Neural cell (in vitro differentiated cells): Measurements from ENCODE around the gene USH1C.

Experiments
- MXI1 ChIP-seq: fragments of 450-650 bp; conservative IDR thresholded peaks from 2 replicates; pipeline ENCODE4 v1.6.1; 2014; ENCODE audit warnings: antibody characterized with exemption, mild to moderate bottlenecking; ENCODE audit not compliant: poor library complexity, severe bottlenecking
- REST ChIP-seq: IDR thresholded peaks from 2 replicates; pipeline ENCODE4 v1.6.1; 2012; ENCODE audit warnings: borderline replicate concordance
- SMC3 ChIP-seq: fragments of 450-650 bp; conservative IDR thresholded peaks from 2 replicates; pipeline ENCODE4 v1.6.1; 2014; ENCODE audit warnings: antibody characterized with exemption, mild to moderate bottlenecking, moderate library complexity; ENCODE audit not compliant: poor library complexity
- TF ChIP-seq, protein P1 (sequence below): fragments of 450-650 bp; IDR thresholded peaks from 2 replicates; pipeline ENCODE4 v1.5.1; 2014; ENCODE audit warnings: antibody characterized with exemption, mild to moderate bottlenecking, moderate library complexity; ENCODE audit not compliant: poor library complexity, severe bottlenecking

DNA sequence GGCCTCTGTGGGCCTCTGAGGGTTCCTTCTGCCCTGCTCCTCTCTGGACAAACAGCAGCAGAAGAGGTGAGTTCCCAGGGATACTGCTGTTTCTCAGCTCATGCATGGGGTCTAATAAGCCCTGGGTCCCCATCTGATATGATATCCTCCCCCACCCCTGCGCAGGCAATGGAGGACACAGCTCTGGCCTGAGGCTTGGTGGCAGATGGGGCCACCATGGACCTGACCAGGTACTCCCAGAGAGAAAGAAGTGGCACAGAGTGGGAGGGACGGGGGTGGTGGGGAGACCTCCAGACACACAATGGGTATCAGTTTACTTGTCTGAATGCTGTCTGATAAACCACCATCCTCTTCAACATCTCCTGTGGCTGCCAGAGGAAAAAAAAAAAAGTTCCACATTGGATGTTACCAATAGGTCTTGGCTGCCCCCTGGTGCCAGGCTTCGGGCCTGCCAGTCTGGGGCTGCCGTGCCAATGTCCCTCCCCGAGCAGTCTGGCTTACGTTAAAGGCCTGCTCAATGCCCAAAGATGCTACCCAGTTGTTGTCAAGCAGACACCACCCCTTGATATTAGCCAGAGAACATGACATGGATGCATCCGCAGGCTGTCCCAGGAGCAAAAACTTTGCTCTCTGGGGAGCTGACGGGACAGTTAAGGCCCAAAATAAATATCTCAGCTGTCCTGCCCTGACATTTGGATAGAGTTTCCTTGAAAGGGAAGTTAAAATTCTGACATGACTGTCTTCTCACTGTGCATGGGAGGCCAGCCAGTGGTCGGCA, 39.7 kb downstream of the USH1C start:
- peak; percentile 78 for TF ChIP-seq SMC3
- TF ChIP-seq, protein P1, sequence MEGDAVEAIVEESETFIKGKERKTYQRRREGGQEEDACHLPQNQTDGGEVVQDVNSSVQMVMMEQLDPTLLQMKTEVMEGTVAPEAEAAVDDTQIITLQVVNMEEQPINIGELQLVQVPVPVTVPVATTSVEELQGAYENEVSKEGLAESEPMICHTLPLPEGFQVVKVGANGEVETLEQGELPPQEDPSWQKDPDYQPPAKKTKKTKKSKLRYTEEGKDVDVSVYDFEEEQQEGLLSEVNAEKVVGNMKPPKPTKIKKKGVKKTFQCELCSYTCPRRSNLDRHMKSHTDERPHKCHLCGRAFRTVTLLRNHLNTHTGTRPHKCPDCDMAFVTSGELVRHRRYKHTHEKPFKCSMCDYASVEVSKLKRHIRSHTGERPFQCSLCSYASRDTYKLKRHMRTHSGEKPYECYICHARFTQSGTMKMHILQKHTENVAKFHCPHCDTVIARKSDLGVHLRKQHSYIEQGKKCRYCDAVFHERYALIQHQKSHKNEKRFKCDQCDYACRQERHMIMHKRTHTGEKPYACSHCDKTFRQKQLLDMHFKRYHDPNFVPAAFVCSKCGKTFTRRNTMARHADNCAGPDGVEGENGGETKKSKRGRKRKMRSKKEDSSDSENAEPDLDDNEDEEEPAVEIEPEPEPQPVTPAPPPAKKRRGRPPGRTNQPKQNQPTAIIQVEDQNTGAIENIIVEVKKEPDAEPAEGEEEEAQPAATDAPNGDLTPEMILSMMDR: peak; percentile 66
- no peak for TF ChIP-seq REST
- TF ChIP-seq MXI1: no peak
